Mesendoderm (in vitro differentiated cells): Measurements from ENCODE around the gene GAPVD1.
A peak's percentile ranks its signal among the peaks of the same experiment; 100 is the strongest.

ENCODE experiments used
- DNase-seq: peaks from one replicate; pipeline ENCODE4 v3.0.0; 2013
- H2AK5ac ChIP-seq: 2 replicates; pipeline ENCODE4 v1.6.1; 2013; ENCODE audit warnings: low read length, inconsistent platforms
- H2BK120ac ChIP-seq: 2 replicates; pipeline ENCODE4 v1.6.1; 2013; ENCODE audit warnings: low read depth, mild to moderate bottlenecking, low read length, moderate library complexity, mixed read lengths
- H2BK15ac ChIP-seq: replicated peaks from 2 replicates; pipeline ENCODE4 v1.6.1; 2013; ENCODE audit warnings: low read depth, mild to moderate bottlenecking, moderate library complexity
- H2BK5ac ChIP-seq: 2 replicates; pipeline ENCODE4 v1.6.1; 2013; ENCODE audit warnings: low read length, inconsistent platforms
- H3K18ac ChIP-seq: 2 replicates; pipeline ENCODE4 v1.6.1; 2013; ENCODE audit warnings: mild to moderate bottlenecking, low read length, mixed read lengths
- H3K23ac ChIP-seq: one replicate; pipeline ENCODE4 v1.6.1; 2013; ENCODE audit warnings: low read length
- H3K27ac ChIP-seq: 2 replicates; pipeline ENCODE4 v1.5.1; 2013; ENCODE audit warnings: low read depth, mild to moderate bottlenecking, inconsistent platforms, low read length, moderate library complexity
- H3K27me3 ChIP-seq: 2 replicates; pipeline ENCODE4 v1.6.1; 2013; ENCODE audit warnings: low read length, control low read depth, mild to moderate bottlenecking, inconsistent platforms; ENCODE audit not compliant: insufficient read depth, poor library complexity
- H3K36me3 ChIP-seq: 2 replicates; pipeline ENCODE4 v1.6.1; 2013; ENCODE audit warnings: low read length, inconsistent platforms; ENCODE audit not compliant: control insufficient read depth, insufficient read depth
- H3K4ac ChIP-seq: one replicate; pipeline ENCODE4 v1.6.1; 2013; ENCODE audit warnings: low read depth, mild to moderate bottlenecking, low read length, moderate library complexity
- H3K4me1 ChIP-seq: 2 replicates; pipeline ENCODE4 v1.6.1; 2013; ENCODE audit warnings: low read depth, low read length, inconsistent platforms; ENCODE audit not compliant: control insufficient read depth
- H3K4me2 ChIP-seq: 2 replicates; pipeline ENCODE4 v1.6.1; 2013; ENCODE audit warnings: low read length
- H3K4me3 ChIP-seq: 2 replicates; pipeline ENCODE4 v1.5.1; 2013; ENCODE audit warnings: mild to moderate bottlenecking, low read length
- H3K56ac ChIP-seq: one replicate; pipeline ENCODE4 v1.6.1; 2013; ENCODE audit warnings: low read length
- H3K79me1 ChIP-seq: 2 replicates; pipeline ENCODE4 v1.6.1; 2013; ENCODE audit warnings: low read length, inconsistent platforms
- H3K79me2 ChIP-seq: 2 replicates; pipeline ENCODE4 v1.6.1; 2013; ENCODE audit warnings: mild to moderate bottlenecking, low read length; ENCODE audit not compliant: control insufficient read depth, insufficient read depth
- H3K9ac ChIP-seq: 2 replicates; pipeline ENCODE4 v1.6.1; 2013; ENCODE audit warnings: low read length, inconsistent platforms
- H4K5ac ChIP-seq: one replicate; pipeline ENCODE4 v1.6.1; 2013; ENCODE audit warnings: low read length
- H4K8ac ChIP-seq: one replicate; pipeline ENCODE4 v1.6.1; 2013; ENCODE audit warnings: low read depth, mild to moderate bottlenecking, control low read depth, low read length, moderate library complexity
- WGBS: extraction: QIAGEN DNeasy Blood & Tissue Kit; methylation state at CpG from one replicate; pipeline ENCODE4 v1.1.7; 2013; ENCODE audit warnings: low lambda C conversion rate, missing lambda C conversion rate; ENCODE audit not compliant: insufficient coverage; ENCODE audit errors: extremely low coverage; 5-methylcytosine and 5-hydroxymethylcytosine counted together

Gene GAPVD1

GRCh38 chr9:125407432-125407973, 145.9 kb downstream of the GAPVD1 start:
- DNase-seq = no peak
- Histone ChIP-seq H3K23ac (no peak overlapping the region), H3K27ac (no peak overlapping the region), H3K27me3 (no peaks in the 10 kb centered on the region), H2BK5ac (no peak overlapping the region), H3K18ac (no peak overlapping the region), H3K36me3 (no peaks in the 10 kb centered on the region), H3K4me1 (no peaks in the 10 kb centered on the region), H3K56ac (peak overlapping the region; percentile 77), H3K4me3 (no peak overlapping the region), H3K4me2 (peak overlapping the region; percentile 43), H3K4ac (no peak overlapping the region), H2BK120ac (no peak overlapping the region), H2BK15ac (no peak overlapping the region), H3K9ac (peak overlapping the region; percentile 66), H4K5ac (no peak overlapping the region), H3K79me2 (no peaks in the 10 kb centered on the region), H2AK5ac (no peak overlapping the region), H3K79me1 (no peaks in the 10 kb centered on the region), H4K8ac (no peak overlapping the region)
- no CpG with 5 or more reads among the region's 17 CpGs for WGBS

DNA sequence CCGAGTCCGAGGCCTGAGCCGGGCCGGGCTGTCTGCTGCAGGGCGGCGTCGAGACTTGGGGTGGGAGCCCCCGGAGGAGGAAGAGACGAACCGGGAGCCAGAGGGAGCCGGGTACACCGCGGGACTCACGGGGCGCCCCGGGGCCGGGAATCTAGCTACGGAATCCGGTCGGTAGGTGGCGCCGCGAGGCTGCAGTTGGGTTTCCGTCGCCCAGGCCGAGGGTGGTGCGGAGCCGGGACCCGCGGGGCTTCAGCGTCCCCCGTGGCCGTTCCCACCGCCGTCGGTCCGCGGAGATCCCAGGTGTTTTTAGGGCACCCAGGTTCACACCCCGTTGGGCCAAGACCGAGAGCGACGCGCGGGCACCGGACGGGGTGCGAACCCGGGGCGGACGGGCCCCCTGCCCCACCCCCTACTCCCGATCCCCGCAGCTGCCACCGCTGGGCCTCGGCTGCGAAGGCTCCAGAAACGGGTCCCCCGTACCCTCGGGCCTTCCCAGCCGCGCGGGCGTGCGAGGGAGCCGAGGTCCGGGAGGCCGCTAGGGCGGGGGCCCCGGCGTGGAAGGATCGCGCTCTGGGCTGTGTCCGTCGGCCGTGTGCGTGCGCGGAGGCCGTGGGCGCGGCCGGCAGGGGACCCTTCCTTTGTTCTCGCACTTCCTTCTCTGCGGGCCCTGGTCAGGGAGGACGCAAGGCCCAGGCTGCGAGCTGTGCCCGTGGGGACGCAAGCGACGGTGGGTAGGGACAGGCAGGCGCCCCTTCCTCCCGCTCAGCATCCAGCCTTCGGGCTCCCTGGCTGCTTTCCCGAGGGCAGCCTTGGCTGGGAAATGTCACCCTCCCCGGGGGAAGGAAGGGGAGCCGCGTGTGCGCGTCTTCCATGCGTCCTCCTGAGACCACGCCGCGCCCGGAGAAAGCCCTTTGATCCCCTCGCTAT, 146.6 kb downstream of the GAPVD1 start:
- H3K27ac ChIP-seq = no peak overlapping the region
- H3K36me3 ChIP-seq = no peaks in the 10 kb centered on the region
- DNase-seq = peak; percentile 67
- peak overlapping the region; percentile 53 for H3K18ac ChIP-seq
- H4K8ac ChIP-seq = no peak overlapping the region
- no peaks in the 10 kb centered on the region for H3K27me3 ChIP-seq
- peak overlapping the region; percentile 42 for H3K4me3 ChIP-seq
- no peak overlapping the region for H2BK15ac ChIP-seq
- no peak overlapping the region for H2BK5ac ChIP-seq
- H3K4ac ChIP-seq = peak overlapping the region; percentile 17
- H3K9ac ChIP-seq = peak overlapping the region; percentile 86
- H3K4me2 ChIP-seq = peak overlapping the region; percentile 78
- no peaks in the 10 kb centered on the region for H3K4me1 ChIP-seq
- no peak overlapping the region for H4K5ac ChIP-seq
- H3K79me1 ChIP-seq = no peaks in the 10 kb centered on the region
- H3K79me2 ChIP-seq = no peaks in the 10 kb centered on the region
- peak overlapping the region; percentile 96 for H3K56ac ChIP-seq
- no peak overlapping the region for H2BK120ac ChIP-seq
- peak overlapping the region; percentile 80 for H3K23ac ChIP-seq
- no peak overlapping the region for H2AK5ac ChIP-seq
- no CpG with 5 or more reads among the region's 104 CpGs for WGBS

- H3K79me1 ChIP-seq = no peaks in the 10 kb centered on the region
- H2AK5ac ChIP-seq = peak overlapping the region; percentile 15
- H3K27ac ChIP-seq = no peak overlapping the region
- no peak overlapping the region for H2BK15ac ChIP-seq
- no peaks in the 10 kb centered on the region for H3K79me2 ChIP-seq
- no peaks in the 10 kb centered on the region for H3K36me3 ChIP-seq
- peak overlapping the region; percentile 40 for H3K56ac ChIP-seq
- H4K8ac ChIP-seq = no peak overlapping the region
- no peak overlapping the region for H2BK5ac ChIP-seq
- no peak overlapping the region for H2BK120ac ChIP-seq
- H3K18ac ChIP-seq = no peak overlapping the region
- H3K4me1 ChIP-seq = no peaks in the 10 kb centered on the region
- DNase-seq = peak; percentile 58
- H4K5ac ChIP-seq = no peak overlapping the region
- H3K9ac ChIP-seq = no peak overlapping the region
- WGBS = no CpG with 5 or more reads among the region's 20 CpGs
- no peak overlapping the region for H3K23ac ChIP-seq
- H3K4ac ChIP-seq = no peak overlapping the region
- H3K27me3 ChIP-seq = no peaks in the 10 kb centered on the region
- H3K4me3 ChIP-seq = no peak overlapping the region
- H3K4me2 ChIP-seq = no peak overlapping the region
Observed at GRCh38 chr9:125409217-125409636, 147.6 kb downstream of the GAPVD1 start.

GRCh38 chr9:125409637-125410521, 148.3 kb downstream of the GAPVD1 start:
- Histone ChIP-seq H3K18ac (no peak overlapping the region), H2BK15ac (no peak overlapping the region), H3K4me1 (no peaks in the 10 kb centered on the region), H3K4me3 (no peak overlapping the region), H4K8ac (no peak overlapping the region), H2AK5ac (peak overlapping the region; percentile 15), H3K9ac (no peak overlapping the region), H3K4ac (no peak overlapping the region), H3K23ac (no peak overlapping the region), H2BK120ac (no peak overlapping the region), H2BK5ac (no peak overlapping the region), H3K79me2 (no peaks in the 10 kb centered on the region), H3K27ac (no peak overlapping the region), H3K4me2 (no peak overlapping the region), H3K56ac (no peak overlapping the region), H4K5ac (no peak overlapping the region), H3K27me3 (no peaks in the 10 kb centered on the region), H3K36me3 (no peaks in the 10 kb centered on the region), H3K79me1 (no peaks in the 10 kb centered on the region)
- 100% methylated on average over 2 of the region's 13 CpGs for WGBS
- DNase-seq = peak; percentile 86

DNA sequence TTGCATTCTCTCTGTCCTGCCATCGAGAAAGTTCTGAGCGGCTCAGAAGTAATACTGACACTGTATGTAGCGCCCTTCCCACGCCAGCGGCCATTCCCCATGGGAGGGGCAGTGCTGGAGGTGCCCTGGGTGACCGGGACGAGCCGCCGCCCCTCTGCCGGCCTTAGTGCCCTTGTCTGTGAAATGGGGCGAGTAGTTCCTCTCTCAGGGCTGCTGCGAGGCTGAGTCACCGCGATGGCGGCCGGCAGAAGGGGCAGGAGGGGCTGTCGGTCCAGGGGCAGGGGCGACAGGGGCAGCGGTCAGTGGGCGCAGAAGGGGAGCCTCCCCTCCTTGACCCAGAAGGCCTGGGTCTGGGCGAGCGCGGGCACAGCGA, 148.9 kb downstream of the GAPVD1 start:
- no peaks in the 10 kb centered on the region for H3K27me3 ChIP-seq
- no peak overlapping the region for H3K56ac ChIP-seq
- H2BK5ac ChIP-seq = no peak overlapping the region
- H3K18ac ChIP-seq = no peak overlapping the region
- no peaks in the 10 kb centered on the region for H3K79me2 ChIP-seq
- H2BK15ac ChIP-seq = no peak overlapping the region
- no peaks in the 10 kb centered on the region for H3K36me3 ChIP-seq
- no peak overlapping the region for H2AK5ac ChIP-seq
- no peak overlapping the region for H3K4ac ChIP-seq
- H2BK120ac ChIP-seq = no peak overlapping the region
- H3K4me2 ChIP-seq = no peak overlapping the region
- no peaks in the 10 kb centered on the region for H3K4me1 ChIP-seq
- H3K23ac ChIP-seq = no peak overlapping the region
- no peak for DNase-seq
- no peaks in the 10 kb centered on the region for H3K79me1 ChIP-seq
- no CpG with 5 or more reads among the region's 24 CpGs for WGBS
- no peak overlapping the region for H3K27ac ChIP-seq
- no peak overlapping the region for H3K4me3 ChIP-seq
- H4K8ac ChIP-seq = no peak overlapping the region
- no peak overlapping the region for H4K5ac ChIP-seq
- H3K9ac ChIP-seq = no peak overlapping the region
